GM18499 (cell line): ENCODE measurements around the gene WRAP73.

Source experiments
- ATAC-seq: cut with Tn5 transposase; IDR thresholded peaks from one replicate; pipeline ENCODE4 v1.9.1; 2021; ENCODE audit warnings: moderate number of reproducible peaks; ENCODE audit not compliant: insufficient read depth, unreplicated experiment

The WRAP73 gene

DNA sequence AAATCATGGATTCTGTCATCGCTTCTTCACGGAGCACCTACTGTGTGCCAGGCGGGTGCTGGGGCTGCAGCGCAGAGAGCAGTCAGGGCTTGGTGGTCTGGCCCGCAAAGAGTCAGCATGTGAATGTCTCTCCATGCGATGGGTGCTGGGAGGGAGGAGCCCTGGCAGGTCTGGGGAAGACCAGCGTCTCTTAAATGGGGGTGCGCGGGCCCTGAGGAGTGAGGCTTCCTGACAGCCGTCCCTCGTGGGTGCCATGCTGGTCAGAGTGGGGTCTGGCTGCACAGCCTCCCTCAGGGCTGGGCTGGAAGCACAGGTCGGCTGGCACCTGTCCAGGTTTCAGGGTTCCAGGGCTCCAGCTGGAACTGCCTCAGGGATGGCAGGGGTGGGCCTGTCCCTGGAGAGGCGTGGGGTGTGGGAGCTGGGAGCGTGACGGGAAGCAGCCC lies 20.9 kb upstream of the WRAP73 start:
- ATAC-seq: no peak

DNA sequence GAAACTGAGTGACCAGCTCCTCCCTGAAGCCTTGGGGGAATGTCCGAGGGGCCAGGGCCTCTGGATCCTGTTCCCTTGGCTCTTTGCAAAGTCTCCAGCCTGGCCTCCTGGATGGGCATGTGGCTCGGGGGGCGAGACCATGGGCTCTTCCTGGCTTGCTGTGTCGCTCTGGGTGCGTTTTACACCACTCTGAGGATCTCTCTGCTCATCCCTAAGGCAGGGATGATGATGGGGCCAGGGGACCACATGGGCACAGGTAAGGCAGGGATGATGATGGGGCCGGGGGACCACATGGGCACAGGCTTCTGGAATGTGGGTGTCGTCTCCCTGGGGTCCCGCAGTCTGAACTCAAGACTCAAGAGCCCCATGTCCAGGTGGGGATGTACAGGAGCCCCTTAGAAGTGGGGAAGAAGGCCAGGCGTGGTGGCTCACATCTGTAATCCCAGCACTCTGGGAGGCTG lies 20.1 kb upstream of the WRAP73 start:
- ATAC-seq: no peak

DNA sequence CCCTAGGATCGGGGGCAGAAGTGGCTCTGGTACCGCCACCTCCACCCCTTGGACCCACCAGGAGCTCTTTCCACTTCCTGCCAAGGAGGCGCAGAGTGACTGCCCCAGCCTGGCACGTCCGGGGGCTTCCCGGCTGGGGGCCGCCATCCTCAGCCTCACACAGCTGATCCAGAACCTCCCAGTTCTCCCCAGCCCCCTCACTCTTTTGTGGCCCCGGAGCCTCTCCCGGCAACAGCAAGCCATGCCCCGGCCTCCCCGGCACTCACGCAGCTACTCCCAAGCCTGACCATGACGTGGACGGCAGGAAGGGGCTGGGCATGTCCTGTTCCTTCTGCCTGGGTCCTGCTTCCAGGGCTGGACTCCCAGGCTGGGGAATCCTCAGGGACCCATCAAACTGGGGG lies 19.5 kb upstream of the WRAP73 start:
- no peak for ATAC-seq

DNA sequence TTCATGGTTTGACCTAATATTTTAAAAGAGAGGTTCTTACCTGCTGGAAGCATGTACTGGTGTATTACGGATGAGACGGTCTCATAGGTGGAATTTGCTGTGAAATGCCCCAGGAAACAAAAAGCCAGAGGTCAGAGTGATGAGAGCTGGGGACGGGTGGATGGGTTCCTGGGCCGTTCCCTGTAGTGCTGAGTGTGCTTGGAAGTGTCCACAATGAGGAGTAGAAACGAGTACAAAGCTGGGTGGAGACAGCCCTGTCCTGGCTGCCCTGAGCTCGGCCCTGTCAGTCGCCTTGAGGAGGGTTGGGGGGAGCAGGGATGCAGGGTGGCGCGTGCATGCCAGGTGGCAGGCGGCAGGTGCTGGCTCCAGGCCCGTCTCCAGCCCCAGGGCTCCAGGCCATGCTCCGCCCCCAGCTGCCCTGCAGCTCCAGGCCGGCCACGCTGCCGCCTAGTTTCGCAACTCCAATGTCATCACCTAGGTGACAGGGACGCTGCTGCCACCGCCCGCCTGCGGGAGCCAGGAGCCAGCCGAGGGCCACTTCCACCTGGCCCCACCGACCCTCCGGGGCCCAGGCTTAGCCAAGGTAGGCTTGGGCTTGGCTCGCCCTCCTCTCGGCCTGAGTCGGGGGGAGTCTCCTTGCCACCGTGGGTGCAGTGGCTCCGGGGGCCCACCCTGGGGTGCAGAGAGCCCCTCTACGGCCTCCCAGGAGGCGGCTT lies 18.8 kb upstream of the WRAP73 start:
- ATAC-seq: no peak

DNA sequence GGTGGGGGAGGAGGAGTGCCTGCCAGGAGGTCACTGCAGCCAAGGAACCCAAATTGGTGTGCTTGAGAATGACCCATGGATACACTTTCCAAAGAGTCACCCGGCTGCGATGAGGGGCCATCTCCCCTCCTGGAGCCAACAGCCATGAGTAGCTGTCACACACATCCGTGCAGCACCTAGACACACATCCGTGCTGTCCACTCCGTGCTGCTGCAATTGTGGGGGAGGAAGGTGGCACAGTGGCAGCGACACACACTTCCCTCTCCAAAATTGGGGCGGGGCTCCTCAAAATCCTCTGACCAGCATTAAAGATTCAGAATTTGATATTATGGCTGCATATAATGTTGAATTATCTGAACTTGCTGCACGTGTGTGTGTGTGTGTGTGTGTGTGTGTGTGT lies 18.2 kb upstream of the WRAP73 start:
- ATAC-seq: no peak

DNA sequence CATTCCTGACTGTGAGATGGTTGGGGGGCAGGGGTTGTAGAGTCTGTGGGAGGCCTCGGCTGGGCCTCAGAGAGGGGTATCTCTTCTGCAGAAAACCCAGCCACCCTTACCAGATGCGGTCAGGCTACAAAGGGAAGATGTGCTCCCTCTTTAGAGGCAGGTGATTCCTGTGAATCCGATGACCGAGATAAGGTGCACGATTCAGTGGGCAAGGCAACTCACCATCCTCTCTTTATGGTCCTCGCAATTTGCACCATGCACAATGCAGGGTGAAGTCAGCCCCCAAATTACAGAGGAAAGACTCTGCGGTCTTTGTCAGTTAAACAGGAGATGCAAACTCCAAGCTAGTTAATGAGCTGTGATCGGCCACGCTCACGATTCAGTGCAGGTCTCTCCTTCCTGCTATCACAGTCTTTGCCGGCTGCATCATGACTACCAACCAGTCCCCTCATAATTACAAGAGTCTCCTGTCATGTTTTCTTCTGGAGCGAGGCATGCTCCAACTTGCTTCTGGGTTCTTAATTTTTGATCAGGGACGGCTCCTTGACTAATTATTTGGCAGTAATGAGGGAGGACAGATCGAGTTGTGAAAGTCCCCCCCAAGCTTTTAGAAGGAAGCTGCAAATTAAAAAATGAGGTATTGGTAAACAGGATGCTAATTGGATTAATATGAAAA lies 14.9 kb upstream of the WRAP73 start:
- no peak for ATAC-seq

DNA sequence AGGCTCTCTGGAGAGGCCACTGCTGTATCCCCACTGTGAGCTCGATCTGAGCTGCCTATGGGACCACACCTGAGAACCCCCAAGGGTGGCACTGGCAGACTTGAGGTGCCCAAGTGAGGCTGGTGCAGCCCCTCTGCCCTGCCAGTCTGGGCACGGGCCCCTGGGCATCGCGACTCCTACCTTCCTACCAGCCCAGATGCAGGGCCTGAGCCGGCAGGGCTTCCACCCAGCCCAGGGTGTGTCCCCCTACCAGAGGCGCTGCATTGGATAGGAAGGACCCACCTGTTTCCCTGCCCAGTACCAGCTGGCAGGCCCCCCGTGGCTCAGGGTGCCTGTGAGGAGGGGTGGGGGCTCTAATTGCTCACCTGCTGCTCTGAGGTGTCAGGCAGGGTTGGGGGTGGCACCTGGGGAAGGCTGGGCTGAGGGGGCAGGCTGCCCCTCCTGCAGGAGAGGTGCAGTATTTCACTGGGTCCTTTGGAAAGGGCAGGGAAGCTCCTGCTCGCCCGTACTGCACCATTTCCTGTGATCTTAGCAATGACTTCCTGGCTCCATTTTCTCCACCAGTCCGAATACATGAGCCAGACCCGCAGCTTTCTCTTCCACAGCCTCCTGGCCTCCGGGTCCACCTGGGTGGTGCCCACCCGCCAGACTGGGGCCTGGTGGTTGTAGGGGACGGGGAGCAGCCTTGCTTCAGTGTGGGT lies 14.2 kb upstream of the WRAP73 start:
- ATAC-seq: no peak

DNA sequence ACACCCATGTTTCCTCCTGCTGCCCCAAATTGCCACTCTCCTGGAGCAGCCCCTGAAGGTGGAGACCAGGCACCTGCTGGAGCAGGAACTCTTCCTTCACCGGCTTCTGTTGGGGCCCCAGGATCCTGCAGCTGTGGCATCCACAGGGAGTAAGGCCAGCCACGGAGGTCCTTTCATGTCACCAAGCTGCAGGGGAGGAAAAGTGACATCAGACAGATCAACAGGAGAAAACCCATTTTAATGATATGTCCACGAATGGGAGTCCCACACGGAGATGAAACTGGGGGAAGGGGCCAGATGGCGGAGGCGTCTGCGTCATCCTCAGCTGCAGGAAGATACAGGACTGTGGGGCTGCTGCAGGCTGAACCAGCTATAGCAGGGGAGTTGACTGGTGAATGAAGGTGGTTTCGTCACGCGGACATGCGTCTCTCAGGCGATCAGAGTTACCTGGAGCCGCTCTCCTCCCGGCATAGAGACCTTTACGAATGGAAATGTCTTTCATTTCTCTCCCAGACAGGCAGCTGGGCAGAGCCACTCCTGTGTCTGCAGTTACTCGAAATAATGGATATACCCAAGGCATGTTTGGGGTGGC lies 12.3 kb upstream of the WRAP73 start:
- no peak for ATAC-seq

DNA sequence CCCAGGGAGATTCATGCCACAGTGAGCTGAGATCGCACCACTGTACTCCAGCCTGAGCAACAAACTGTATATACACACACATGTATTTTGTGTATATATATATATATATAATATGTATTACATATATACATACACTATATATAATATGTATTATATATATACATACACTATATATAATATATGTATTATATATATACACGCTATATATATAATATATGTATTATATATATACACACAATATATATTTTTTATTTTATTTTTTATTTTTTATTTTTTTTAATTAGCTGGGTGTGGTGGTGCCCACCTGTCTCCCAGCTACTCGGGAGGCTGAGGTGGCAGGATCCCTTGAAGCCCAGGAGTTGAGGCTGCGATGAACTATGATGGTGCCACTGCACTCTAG lies 11.7 kb upstream of the WRAP73 start:
- no peak for ATAC-seq

DNA sequence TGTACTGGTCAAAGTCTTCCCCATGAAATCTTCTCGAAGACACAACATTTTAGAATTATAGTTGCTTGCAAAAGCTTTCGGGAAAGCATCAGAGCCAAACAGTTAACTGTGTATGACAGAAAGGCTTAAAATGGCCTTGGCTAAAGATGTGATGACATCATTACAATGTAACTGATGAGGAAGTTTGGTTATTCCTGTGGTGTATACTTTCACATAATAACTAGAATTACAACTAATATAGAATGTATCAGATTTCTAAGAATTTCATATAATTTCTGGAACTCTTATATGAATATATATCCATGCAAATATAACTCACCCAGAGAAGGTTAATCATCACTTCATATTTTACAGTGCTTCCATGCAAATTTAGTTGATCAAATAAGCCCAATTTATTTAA lies 10.8 kb upstream of the WRAP73 start:
- no peak for ATAC-seq

DNA sequence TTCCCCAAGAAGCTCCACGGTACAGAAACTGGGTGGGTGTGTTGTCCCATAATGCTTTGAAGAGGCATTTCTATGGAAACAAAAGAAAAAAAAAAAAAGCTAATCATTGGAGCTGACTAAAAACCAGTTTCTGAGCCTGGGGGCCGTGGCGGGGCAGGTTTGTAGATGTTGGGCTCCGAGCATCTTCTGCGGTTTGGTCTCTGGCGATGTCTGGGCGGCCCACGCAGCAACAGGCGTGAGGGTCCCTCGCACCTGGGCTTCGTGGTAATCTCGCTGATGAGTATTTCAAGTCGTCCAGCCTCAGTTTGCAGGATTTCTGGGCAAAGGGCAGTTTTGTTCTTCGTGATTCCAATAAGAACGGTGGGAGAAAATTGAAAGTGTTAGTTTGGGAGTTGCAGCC lies 9.2 kb upstream of the WRAP73 start:
- no peak for ATAC-seq

DNA sequence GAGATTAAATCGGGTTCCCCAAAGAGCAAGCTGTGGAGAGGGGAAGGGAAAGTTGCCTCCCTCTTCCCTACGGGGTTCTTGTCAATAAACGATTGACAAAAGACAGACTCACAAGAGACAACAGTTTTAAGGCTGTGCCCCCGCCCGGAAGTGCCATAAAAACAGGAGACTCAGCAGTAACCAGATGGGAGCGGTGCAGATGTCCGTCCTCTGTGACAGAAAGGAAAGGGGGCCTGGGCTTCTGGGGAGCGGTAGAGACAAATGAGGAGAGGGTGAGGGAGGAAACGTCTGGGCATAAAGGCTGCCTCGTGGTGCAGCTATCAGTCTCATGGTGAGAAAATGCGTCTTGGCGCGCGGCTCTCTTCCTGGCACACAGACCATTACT lies 8.3 kb upstream of the WRAP73 start:
- ATAC-seq: no peak

DNA sequence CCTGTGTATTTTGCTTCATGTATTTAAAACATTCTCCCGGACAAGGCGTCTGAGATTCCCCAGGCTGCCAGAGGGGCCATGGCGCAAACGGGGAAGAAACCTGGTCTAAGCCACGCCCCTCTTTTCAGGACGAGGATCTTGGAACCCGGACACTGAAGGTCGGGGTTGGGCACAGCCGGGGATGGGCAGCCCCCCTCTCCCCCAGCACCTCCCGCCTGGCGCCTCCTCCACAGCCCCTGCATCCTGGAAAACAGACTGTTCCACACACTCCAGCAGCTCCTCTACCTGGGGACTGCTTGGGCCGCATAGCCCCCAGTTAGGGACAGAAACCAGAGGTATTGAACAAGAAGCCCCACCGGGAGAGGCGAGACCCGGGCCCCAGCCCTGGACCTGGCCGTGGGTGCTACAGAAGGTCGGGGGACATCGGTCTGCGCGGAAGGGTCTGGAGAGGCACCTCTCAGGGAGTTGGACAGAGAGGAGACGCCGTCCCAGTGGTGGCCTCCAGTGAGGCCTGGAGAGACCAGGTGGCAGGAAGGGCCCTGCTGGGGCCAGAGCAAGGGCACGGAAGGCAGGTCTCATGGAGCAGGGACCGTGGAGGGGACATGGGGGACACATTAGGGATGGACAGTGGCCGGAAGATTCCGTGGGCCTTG lies 7.8 kb upstream of the WRAP73 start:
- no peak for ATAC-seq

DNA sequence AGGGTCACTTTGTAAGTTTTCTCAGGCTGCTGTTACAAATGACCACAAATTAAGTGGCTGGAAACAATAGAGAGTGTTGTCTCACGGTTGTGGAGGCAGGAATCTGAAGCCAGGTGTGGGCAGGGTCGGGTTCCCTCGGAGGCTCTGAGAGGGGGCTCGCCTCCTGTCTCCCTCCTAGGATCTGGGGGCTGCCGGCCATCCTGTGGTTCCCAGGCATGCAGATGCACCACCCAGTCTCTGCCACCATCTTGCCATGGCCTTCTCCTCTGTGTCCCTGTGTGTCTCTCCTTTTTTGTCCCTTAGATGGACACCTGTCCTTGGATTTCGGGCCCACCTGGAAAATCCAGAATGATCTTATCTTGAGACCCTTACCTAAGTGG lies 7.2 kb upstream of the WRAP73 start:
- no peak for ATAC-seq

DNA sequence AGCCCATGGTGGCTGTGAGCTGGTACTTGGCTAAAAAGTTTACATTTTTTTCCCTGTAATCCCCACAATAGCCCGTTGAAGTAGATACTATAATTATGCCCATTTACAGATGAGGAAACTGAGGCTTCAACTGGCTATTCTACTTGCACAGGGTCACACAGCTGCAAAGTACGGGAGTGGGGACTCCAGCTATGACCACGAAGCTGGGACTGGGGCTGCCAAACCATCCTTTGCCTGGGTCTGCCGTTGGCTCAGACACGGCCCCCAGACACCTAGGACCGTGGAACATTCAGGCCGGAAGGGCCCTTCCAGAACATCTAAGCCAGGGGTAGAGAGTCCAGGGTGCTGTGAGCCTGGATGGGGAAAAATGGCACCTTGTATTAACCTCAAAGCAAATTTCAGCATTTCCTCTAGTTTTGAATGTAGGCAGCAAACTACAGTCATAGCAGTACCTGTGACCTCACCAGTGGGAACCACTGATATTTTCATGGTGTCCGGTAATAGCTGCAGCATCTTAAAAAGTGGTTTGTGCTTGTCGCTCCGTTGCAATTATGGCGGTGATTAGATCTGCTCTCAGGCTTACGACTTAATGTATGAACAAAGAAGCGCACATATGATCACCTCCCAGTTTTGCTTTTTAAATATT lies 6.7 kb upstream of the WRAP73 start:
- ATAC-seq: no peak

DNA sequence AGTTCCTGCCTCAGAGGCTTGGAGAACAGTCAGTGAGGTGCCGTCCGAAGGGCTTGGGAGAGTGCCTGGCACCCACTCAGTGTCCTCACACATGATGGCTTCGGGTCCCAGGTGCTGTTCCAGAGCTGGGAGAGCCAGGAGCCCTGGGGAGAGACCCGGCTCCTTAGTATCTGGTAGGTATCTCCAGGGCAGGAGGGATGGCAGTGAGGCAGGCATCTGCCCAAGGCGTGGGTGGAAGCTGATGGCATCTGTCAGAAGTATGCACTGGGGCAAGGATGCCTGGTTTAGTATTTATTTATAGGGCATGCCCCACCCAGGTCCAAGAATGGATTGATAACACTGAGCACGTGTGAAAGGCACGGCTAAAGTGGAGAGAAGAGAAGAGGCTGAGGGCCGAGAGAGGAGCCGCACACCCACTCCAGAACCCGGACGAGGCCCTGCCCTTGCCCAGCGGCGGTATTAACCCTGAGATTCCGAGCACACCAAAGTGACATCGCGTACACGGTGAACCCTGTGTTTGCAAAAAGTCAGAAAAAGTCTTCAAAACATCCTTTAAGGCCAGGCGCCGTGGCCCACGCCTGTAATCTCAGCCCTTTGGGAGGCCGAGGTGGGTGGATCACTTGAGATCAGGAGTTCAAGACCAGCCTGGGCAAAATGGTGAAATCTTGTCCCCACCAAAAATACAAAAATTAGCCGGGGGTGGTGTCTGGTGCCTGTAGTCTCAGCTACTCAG lies 4.8 kb upstream of the WRAP73 start:
- ATAC-seq: no peak

DNA sequence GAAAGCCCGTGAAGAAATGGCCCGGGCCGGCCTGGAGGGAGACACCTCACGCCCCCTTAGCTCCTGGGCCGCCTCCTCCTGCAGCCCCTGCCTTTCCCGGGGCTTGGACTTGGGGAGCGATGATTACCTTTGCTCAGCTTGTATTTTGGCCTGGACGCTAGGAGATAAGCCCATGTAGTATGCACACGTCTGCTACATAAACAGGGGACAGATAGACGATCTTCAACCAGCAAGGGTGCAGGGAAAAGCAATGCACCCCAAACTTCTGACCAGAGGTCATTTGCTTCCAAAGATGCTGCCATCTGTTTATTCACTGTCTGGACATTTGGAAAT lies 3.3 kb upstream of the WRAP73 start:
- no peak for ATAC-seq

DNA sequence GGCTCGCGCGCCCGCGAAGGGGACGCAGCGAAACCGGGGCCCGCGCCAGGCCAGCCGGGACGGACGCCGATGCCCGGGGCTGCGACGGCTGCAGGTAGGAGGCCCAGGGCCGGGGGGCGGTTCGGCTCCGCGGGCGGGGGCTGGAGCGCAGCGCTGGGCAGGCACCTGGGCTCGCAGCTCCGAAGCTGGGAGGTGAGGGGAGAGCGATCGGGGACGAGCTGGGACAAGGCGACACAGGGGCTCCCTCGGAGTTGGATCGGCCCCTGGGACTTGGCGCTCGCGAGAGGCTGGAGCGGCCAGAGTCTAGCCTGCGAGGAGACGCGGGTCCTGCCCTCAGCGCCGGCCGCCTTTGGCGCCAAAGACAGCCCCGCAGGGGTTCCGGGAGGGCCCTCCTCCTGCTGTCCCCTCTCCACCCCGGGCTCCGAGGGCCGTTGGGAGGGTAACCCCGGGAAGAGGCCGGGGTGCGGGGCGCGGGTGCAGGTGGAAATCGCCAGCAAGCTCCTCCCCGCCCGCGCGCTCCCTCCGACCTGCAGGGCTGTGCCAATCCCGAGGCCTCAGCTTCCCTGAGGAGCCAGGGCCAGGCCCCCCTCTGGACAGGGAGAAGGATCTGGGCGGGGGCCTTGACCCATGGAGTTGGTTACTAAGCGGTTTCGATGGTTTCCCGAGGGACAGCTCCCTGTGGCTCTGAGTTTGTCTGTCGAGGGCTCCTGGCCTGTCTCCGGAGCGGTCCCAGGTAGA lies 2.8 kb upstream of the WRAP73 start:
- ATAC-seq: no peak

DNA sequence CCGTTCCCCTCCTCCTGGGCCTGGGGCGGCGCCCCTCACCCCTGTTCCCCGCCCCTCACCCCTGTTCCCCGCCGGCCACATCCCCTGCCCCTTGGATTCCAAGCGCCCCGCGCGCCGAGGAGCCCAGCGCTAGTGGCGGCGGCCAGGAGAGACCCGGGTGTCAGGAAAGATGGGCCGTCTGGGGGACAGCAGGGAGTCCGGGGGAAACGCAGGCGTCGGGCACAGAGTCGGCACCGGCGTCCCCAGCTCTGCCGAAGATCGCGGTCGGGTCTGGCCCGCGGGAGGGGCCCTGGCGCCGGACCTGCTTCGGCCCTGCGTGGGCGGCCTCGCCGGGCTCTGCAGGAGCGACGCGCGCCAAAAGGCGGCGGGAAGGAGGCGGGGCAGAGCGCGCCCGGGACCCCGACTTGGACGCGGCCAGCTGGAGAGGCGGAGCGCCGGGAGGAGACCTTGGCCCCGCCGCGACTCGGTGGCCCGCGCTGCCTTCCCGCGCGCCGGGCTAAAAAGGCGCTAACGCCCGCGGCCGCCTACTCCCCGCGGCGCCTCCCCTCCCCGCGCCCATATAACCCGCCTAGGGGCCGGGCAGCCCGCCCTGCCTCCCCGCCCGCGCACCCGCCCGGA lies 2.1 kb upstream of the WRAP73 start, which contains the start of gene TP73:
Gene TP73, plus strand, starts transcription at position 587 of the 618 bp plus-strand sequence. CDS start 29,850 bp downstream, outside the sequence.
- no peak for ATAC-seq
